Muscle of back (tissue), 11 donors: Measurements from ENCODE around the gene SYN1. TPM values are rescaled to one million over a fixed set of nuclear protein-coding genes. Genes with fewer than 3 reads are reported as not detected.

Experiments used
- DNase-seq, 3 donors: peaks; one replicate each; pipeline versions ENCODE4 v3.0.0 to v3.0.0-alpha.2; 2013
- polyA plus RNA-seq, 10 donors: library from polyadenylated mRNA; unstranded; fragments of 120-200 nt; gene quantifications; one replicate each; pipeline ENCODE4 v1.2.1, GENCODE V29; 2013; ENCODE audit not compliant: insufficient read length in 10 of 10

Gene SYN1
- polyA plus RNA-seq, 10 donors = 4.0 to 13.1 (median 9.3) TPM

- DNase-seq = no peak
Measured at GRCh38 chrX:47530049-47530448, 89.6 kb downstream of the SYN1 start.

- no peak for DNase-seq
Measured at GRCh38 chrX:47529548-47529947, 90.1 kb downstream of the SYN1 start.

DNA sequence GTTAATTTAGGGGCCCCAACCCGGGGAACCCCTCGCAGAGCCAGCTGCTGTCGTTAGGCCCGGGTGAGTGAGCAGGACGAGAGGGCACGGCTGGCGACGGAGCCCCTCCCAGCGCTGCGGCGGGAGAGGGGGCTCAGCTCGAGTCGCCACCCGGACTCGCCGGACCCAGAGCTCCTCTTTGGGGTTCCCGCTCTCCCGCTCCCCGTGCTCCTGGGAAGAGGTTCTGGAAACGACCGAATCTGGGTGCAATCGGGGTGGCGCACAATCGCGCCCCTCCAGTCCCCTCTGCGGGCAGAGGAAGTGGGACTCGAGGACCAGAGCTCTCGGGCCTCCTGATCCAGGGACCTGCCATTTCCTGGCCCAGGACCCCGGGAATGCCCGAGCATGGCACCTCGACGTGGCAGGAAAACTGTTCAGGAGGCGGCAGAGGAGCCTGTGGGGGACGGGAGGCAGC lies 95.9 kb downstream of the SYN1 start:
- no peak for DNase-seq

GRCh38 chrX:47523297-47523696 lies 96.4 kb downstream of the SYN1 start:
- DNase-seq = peak; percentile 66 to 90 (median 83)

Other genes with a start within 250 kb of the SYN1 start
- gene ZNF157, start 249.3 kb downstream of the SYN1 start, polyA plus RNA-seq = under 1 TPM; 0.13 to 0.39 (median 0.26) TPM
- 10 to 100 TPM in 6 of 10 donors, 1 to 10 TPM in 4; 8.3 to 14.3 (median 11.4) TPM for gene ZNF41, start 136.6 kb downstream of the SYN1 start, polyA plus RNA-seq
- gene ARAF, start 58.7 kb downstream of the SYN1 start, polyA plus RNA-seq = 10 to 100 TPM; 34.5 to 51.3 (median 43.1) TPM
- gene TIMP1, start 37.4 kb downstream of the SYN1 start, polyA plus RNA-seq = 100 to 1,000 TPM; 112 to 165 (median 145) TPM
- gene CFP, start 10.1 kb upstream of the SYN1 start, polyA plus RNA-seq = 1 to 10 TPM; 1.2 to 3.9 (median 2.6) TPM
- 10 to 100 TPM; 20.9 to 27.8 (median 24.0) TPM for gene ELK1, start 30.7 kb upstream of the SYN1 start, polyA plus RNA-seq
- gene UXT, start 39.3 kb upstream of the SYN1 start, polyA plus RNA-seq = 10 to 100 TPM; 74.5 to 98.6 (median 86.8) TPM
- gene ZNF81, start 217.0 kb upstream of the SYN1 start, polyA plus RNA-seq = 1 to 10 TPM; 3.3 to 6.1 (median 4.4) TPM